Measurements from ENCODE around the gene DLL3.
"Not testable (repeated sequence)": the region's sequence is repeated elsewhere in the genome, so short reads cannot be mapped to it uniquely, and the experiment has no call there.

DLL3 gene

DNA sequence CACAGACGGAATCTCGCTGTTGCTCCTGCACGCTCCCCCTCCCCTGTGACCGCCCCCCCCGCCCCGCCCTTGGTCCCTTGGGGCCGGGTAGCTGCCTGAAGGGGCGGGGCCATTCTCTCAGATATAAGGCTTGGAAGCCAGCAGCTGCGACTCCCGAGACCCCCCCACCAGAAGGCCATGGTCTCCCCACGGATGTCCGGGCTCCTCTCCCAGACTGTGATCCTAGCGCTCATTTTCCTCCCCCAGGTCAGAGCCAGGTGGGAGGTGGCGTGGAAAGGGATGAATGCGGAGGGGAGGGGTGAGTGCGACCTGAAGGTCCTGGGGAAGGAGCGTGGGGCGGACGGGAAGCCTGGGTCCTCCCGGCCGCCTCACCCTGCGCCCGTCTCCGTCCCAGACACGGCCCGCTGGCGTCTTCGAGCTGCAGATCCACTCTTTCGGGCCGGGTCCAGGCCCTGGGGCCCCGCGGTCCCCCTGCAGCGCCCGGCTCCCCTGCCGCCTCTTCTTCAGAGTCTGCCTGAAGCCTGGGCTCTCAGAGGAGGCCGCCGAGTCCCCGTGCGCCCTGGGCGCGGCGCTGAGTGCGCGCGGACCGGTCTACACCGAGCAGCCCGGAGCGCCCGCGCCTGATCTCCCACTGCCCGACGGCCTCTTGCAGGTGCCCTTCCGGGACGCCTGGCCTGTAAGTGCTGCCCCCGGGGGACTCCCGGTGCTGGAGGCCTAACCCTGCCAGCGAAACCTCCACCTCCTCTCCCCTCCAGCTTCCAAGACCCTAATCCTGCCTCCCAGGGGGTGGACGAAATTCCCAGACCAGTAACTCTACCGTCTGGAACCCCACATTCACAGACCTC, at the start of gene DLL3:
Gene DLL3, plus strand, starts transcription at position 150 of the 845 bp plus-strand sequence. Its CDS starts 28 bp downstream, at position 178.
- peak; percentile 88 to 89 for DNase-seq

DNA sequence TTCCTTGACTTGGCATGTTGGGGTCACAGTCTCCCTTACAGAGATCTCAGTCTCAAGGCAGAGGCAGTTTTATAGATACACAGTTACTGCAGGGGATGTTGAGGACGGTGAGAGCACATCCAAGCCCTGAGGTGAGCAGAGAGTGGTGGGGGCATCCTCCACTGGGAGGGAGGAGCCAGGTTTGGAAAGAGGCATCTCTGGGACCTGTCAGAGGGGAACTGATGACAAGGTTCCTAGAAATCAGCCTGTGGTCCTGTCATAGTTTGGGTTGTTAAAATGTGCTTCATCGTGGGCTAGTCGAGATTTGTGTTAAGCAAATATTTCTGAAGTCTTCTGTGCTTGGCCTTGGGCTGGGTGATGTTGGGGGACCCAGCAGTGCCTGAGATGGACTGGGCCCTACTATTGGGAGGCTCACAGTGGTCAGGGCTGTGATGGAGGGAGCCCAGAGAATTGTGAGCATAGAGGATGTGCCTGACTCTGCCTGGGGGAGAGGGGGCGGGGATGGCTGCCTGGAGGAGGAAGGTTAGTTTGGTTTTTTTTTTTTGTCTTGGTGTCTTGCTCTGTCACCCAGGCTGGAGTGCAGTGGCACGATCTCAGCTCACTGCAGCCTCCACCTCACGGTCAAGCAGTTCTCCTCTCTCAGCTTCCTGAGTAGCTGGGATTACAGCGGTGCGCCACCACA, 49.5 kb upstream of the DLL3 start:
- no peak for DNase-seq

GRCh38 chr19:39451257-39451656, 47.5 kb upstream of the DLL3 start:
- DNase-seq, result not testable (repeated sequence)

DNA sequence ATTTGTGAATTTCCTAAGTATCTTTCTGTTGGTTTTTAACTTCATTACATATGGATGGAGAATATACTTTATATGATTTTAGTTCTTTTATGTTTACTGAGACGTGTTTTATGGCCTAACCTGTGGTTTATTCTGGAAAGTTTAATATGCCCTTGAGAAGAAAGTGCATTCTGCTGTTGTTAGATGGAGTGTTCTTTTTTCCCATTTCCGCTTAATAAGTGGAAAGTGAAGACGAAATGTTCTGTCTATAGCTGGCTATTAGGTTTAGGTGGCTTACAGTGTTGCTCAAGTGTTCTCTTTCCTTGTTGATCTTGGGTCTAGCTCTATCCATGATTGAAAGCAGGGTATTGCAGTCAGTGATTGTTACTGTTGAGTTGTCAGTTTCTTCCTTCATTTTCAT, 35.3 kb upstream of the DLL3 start:
- DNase-seq, result no peak

DNA sequence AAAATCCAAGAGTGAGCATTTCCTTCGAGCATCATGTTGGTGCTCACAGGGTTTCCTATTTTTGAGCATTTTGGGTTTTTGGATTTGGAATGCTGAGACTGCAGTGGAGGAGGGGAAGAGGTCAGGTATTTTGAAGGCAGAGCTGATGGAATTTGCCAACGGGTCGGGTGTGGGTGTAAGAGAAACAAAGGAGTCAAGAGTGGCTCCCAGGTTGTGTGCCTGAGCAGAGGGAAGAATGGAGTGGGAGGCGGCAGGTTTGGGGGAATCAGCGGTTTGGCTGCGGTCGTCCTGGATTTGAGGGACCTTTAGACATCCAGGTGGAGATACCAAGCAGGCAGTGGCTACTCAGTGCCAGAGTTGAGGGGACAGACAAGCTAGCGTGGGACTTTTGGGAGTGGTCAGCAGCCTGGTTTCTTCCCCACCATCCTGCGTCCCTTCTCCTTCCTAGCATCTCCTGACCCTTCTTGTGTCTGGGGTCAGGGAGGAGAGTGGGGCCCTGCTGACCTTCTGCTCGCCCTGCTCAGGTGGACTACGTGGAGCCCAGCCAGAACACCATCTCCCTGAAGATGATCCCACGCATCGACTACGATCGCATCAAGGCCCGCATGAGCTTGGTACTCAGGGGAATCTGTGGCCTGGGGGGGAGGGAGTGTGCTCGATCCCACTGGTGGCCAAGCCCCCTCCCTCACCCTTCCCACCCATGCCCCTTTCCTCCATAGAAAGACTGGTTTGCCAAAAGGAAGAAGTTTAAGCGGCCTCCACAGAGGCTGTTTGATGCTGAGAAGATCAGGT, 32.6 kb upstream of the DLL3 start:
- DNase-seq, result no peak

GRCh38 chr19:39467941-39468340, 30.8 kb upstream of the DLL3 start:
- no peak for DNase-seq

DNA sequence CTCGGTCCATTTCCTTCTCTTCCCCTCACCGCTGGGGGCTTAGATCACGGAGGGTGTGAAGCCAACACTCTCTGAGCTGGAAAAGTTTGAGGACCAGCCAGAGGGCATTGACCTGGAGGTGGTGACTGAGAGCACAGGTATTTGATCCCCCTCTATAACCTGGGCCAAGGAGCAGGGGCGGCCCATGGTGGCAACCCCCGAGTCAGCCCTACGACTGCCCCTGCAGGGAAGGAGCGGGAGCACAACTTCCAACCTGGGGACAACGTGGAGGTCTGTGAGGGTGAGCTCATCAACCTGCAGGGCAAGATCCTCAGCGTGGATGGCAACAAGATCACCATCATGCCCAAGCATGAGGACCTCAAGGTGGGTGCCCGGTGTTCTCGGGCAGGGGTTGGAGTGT, 29.7 kb upstream of the DLL3 start:
- DNase-seq, result no peak

GRCh38 chr19:39469567-39469966, 29.2 kb upstream of the DLL3 start:
- no peak for DNase-seq

- DNase-seq, result no peak
These were observed 27.9 kb upstream of the DLL3 start for GRCh38 chr19:39470724-39471339.

- no peak for DNase-seq
These were observed 26.8 kb upstream of the DLL3 start for GRCh38 chr19:39471756-39472536.

GRCh38 chr19:39472746-39473442, 25.9 kb upstream of the DLL3 start:
- no peak for DNase-seq

- no peak for DNase-seq
These were observed 25.2 kb upstream of the DLL3 start for GRCh38 chr19:39473443-39473960.

DNA sequence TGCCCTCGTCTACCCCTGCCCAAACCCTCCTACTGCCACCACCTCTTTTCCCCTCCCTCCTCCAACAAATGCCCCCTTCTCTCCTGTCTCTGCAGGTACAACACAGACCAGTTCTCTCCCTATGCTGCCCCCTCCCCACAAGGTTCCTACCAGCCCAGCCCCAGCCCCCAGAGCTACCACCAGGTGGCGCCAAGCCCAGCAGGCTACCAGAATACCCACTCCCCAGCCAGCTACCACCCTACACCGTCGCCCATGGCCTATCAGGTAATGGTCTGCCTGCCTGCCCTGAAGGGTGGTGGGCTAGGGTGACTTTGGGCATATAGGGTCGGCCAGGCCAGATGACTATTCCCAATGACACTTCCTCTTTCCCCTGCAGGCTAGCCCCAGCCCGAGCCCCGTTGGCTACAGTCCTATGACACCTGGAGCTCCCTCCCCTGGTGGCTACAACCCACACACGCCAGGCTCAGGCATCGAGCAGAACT, 24.6 kb upstream of the DLL3 start:
- peak; percentile 63 to 72 for DNase-seq

- DNase-seq, result no peak
These were observed 23.0 kb upstream of the DLL3 start for GRCh38 chr19:39475748-39476147.

DNA sequence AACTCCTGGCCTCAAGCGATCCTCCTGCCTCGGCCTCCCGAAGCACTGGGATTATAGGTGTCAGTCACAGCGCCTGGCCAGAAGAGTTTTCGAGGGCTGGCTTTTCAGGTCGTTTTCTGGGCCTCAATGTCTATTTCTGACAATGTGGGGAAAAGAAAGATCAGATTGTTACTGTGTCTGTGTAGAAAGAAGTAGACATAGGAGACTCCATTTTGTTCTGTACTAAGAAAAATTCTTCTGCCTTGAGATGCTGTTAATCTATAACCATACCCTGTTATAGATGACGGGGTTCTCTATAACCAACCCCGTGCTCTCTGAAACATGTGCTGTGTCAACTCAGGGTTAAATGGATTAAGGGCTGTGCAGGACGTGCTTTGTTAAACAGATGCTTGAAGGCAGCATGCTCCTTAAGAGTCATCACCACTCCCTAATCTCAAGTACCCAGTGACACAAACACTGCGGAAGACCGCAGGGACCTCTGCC, 19.4 kb upstream of the DLL3 start:
- DNase-seq, result not testable (repeated sequence)

- no peak for DNase-seq
These were observed 18.8 kb upstream of the DLL3 start for GRCh38 chr19:39479916-39480315.

DNA sequence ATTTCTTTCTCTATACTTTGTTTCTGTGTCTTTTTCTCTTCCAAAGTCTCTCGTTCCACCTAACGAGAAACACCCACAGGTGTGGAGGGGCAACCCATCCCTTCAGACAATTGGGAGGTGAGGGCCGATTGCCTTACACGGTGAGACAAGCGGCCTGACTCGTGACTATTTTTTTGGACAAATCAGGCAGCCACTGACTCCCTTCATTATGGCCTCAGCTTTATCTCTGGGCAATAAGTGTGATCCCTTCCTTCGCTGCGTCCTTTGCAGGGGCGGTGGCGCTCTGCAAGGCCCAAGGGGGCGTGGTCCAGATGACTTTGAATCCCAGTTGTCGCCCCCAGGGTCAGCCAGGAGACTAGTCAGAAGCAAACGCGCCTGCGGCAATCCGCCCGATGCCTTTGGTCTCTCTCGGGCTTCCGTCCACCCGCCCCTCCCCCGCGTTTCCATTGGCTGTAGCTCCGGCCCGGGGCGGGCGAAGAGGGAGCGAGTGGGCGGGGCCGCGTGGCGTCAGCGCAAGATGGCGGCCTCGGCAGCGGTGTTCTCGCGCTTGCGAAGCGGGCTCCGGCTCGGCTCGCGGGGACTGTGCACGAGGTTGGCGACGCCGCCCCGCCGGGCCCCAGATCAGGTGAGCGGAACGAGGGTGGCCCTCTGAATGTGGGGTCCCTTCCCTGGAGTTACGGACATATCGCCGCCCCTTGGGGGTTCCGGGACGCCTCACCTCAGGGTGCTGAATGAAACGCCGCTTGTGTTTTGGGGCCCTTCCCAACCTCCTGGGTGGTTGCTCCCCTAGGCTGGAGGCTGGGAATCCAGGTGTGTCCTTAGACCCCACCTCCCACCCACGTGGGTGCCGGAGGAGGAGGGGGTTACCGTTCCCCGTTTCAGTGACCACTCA, 18.2 kb upstream of the DLL3 start, which contains the start of gene TIMM50:
Gene TIMM50, plus strand, starts transcription at position 502 of the 892 bp plus-strand sequence. Its CDS starts 16 bp downstream, at position 518.
- peak; percentile 99 to 100 for DNase-seq

DNA sequence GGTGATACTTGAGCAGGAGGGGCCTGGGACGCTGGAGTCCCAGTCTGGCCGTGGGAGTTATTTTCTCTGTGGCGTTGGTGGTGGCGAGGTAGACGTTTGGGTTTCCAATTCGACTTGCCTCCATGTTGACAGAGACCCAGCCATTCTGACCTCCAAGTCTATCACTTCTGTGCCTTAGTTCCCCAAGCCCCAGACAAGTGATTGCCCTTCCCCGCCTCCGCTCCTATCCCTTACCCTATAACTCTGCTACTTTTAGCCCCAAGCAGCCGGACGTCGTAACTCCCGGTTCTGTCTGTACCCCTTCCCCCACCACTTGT, 17.6 kb upstream of the DLL3 start:
- no peak for DNase-seq

DNA sequence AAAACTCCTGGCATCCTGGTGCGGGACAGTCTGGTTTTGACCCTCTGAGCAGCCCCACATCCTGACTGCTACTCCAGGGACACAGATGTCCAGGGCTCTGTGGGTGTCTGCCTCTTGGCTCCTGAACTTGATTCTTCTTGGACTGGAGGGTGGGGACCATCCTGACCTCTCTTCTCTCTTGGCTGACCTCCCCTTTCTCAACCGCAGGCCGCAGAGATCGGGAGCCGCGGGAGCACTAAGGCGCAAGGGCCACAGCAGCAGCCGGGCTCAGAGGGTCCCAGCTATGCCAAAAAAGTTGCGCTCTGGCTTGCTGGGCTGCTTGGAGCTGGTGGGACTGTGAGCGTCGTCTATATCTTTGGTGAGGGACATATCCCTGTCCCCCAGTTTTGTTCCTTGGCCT, 17.1 kb upstream of the DLL3 start:
- no peak for DNase-seq

DNA sequence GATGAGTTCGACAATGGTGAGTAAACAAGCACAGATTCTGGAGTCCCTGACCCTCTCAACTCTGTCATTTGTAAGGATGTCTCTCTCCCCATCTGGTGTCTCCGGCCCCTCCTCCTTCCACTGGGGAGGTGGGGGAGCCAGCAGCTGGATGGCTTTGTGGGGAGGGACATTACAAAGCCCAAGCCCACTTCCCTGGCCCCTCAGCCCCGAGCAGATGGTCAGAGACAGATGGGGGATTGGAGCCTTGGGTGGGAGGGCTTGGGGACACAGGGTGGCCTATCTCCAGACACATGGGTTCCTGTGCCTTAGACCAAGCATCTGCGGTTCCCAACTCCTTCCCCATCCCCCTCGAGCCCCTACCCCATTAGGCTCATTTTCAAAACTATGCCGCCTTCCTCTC, 15.6 kb upstream of the DLL3 start:
- no peak for DNase-seq

All from SHP77 (cell line).